ENCODE results near the gene BCL11A. TPM values are rescaled to one million over a fixed set of nuclear protein-coding genes. Genes with fewer than 3 reads are reported as not detected.

The BCL11A gene
- polyA plus RNA-seq, 4 donors, result 11.7 to 15.6 (median 13.8) TPM

GRCh38 chr2:60512062-60512622 is 41.3 kb downstream of the BCL11A start:
- no peak for DNase-seq (ENCODE audit: low read depth in 4 of 4, low spot score in 2 of 4)

DNA sequence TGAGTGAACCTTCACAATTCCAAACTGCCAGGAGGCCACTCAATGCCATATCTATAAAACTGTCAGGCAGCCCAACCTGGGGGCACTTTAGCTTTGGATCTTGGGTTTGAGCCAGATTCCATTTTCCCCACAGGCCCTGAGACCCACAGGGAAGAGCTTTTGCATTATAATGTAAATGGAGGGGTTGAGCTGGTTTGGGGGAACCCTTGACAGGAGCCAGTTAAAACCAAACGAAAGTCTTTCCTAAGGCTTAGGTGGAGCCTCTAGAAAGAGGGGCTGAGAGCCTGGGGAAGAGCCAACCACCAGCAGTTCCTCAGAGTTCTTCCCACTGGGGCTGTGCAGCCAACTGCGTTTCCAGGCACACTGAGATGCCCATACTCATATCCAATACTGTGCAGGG is 42.7 kb downstream of the BCL11A start:
- no peak for DNase-seq (ENCODE audit: low read depth in 4 of 4, low spot score in 2 of 4)

DNA sequence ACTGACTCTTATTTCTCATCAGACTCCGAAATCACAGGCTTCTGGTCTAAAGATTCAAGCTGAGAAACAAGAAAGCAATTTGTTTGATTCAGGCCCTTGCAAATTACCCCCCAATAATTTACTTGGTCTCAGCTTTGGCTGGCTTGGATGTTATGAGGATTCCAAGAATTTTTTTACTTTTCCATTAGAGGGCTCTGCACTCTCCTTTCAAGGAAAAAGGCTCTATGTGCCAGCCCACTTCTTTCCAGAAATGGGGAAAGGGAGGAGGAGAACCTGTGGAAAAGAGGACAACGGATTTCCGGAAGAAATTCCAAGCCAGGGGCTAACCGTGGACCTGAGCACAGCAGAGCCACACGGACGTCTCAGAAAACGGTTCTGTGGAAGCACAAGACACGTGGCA is 44.4 kb downstream of the BCL11A start:
- no peak for DNase-seq (ENCODE audit: low read depth in 4 of 4, low spot score in 2 of 4)

DNA sequence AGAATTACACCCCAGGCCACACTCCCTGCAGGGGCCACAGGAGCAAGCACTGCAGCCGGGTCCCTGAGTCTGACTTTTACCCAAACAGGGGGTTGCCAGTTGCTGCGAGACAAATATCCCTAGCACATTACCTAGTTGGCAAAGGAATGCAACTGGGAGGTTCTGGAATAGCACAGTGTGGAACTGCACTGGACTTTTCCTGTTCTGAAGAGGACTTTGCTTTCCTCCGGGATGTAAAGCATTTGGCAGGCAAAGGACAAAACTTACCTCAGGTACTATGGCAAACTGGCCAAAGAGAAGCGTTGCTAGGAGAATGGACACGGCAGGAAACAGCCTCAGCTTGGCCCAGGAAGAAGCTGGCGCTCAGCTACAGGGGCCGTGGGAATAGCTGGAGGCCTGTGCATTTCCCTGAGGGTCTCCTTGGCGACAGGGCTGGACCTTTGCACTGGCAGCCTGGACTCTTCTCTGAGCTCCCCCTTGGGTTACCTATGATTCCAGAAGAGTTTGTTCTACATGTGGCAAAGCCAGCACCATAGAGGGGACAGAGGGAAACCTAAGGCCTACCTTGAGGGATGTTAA is 45.0 kb downstream of the BCL11A start:
- no peak for DNase-seq (ENCODE audit: low read depth in 4 of 4, low spot score in 2 of 4)

GRCh38 chr2:60507211-60507965 is 46.1 kb downstream of the BCL11A start:
- DNase-seq (ENCODE audit: low read depth in 4 of 4, low spot score in 2 of 4), result no peak

GRCh38 chr2:60505880-60506260 is 47.6 kb downstream of the BCL11A start:
- DNase-seq (ENCODE audit: low read depth in 4 of 4, low spot score in 2 of 4), result no peak

GRCh38 chr2:60505240-60505879 is 48.1 kb downstream of the BCL11A start:
- DNase-seq (ENCODE audit: low read depth in 4 of 4, low spot score in 2 of 4), result no peak

DNA sequence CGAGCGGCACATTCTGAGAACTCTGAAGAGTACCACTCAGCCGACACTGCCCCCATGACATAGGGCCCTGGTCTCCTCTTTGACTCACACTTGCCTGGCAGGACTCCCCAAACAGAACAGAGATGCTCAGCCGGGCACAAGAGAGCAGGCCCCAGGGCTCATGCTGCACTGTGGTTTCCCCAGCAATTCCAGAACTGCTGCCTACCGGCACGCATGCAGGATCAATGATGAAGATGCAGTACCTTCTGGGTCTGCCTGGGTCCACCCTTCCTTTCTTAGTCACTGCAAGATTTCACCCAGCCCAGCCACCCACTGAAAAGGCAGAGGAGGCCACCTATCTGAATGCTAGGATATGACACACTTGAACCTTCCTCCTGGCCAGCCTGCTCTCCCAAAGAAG is 49.4 kb downstream of the BCL11A start:
- DNase-seq (ENCODE audit: low read depth in 4 of 4, low spot score in 2 of 4), result no peak

- no peak for DNase-seq (ENCODE audit: low read depth in 4 of 4, low spot score in 2 of 4)
Observed at GRCh38 chr2:60502144-60502543, 51.3 kb downstream of the BCL11A start.

DNA sequence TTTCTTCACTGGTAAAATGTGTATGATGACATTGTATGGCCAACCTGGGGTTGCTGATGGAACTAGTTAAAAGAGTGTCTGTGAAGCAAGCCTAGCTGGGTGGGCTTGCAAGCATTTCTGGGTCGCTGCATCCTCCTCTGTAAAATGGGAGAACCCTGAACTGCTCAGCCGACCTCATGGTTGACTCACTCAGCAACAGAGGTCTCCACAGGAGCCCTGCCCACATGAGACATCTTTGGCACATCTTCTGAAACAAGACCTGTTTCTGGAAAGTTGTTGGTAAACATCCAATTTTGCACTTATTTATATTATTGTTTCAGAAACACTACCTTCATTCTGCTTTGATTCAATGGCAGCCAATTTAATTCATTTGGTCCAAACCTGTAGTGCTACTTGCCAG is 52.6 kb downstream of the BCL11A start:
- DNase-seq (ENCODE audit: low read depth in 4 of 4, low spot score in 2 of 4), result no peak

DNA sequence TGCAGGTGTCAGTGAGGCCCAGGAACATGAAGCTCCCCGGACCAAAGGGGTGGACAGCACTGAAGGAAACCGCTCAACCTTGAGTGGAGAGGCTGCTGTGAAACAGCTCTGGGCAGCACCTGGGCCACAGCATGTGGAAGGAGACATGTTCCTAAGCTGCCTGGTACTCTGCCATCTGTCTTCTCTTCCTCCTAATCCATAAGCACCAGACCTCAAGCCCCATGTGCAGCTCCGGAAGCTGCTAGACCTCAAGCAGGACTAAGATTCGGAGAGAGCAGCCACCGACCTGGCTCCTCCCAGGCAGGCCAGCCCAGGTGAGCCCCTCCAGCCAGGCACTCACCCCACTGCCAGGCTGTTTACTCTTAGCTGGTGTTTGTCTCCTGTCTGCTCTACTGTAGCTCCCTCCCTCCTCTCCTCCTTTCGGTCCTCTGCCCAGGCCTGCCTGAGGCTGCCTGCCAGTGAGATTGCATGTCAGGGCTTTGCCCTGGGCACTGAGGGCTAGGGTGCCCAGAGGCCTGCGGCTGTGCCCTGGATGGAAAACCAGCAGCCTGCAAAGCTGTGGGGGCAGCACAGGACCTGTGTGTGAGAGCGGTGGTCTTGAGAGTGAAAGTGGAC is 53.7 kb downstream of the BCL11A start:
- no peak for DNase-seq (ENCODE audit: low read depth in 4 of 4, low spot score in 2 of 4)

GRCh38 chr2:60498816-60499429 is 54.5 kb downstream of the BCL11A start:
- no peak for DNase-seq (ENCODE audit: low read depth in 4 of 4, low spot score in 2 of 4)

GRCh38 chr2:60498127-60498815 is 55.2 kb downstream of the BCL11A start:
- DNase-seq (ENCODE audit: low read depth in 4 of 4, low spot score in 2 of 4), result no peak

DNA sequence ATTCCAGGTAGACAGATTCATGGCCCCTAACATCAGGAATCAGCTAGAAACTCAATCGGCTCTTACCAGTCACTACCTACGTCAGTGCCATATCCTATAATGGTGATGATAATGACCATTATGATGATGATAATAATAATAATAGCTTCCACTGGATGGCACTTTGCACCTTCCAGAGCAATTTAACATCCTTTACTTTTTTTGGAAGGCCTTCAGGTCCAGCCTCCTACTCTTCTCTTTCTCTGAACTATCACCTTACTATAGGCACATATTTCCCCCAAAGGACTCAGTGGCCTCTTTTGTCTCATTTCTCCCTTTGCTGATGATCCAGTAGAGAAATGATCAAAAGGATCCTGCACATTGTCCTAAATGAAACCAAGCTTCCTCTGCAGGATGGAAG is 56.0 kb downstream of the BCL11A start:
- no peak for DNase-seq (ENCODE audit: low read depth in 4 of 4, low spot score in 2 of 4)

DNA sequence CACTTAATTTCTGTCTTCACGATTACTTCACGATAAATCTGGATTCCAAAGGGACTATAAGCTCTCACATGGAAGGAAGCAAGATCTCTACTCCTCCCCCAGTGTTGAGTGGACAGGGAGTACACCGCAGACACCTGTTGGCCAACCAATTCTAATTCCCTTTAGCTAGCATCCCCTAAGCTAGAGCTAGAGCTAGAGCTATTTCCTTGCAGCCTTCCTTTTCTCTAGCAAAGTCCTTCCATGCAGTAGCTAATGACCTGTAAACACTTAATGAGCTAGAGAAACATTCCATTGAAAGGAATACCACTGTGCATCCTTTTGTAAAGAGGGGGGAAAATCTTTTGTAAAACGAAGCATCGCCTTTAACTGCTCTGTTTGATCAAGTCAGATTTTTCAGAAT is 56.5 kb downstream of the BCL11A start:
- no peak for DNase-seq (ENCODE audit: low read depth in 4 of 4, low spot score in 2 of 4)

GRCh38 chr2:60496475-60496874 is 57.0 kb downstream of the BCL11A start:
- no peak for DNase-seq (ENCODE audit: low read depth in 4 of 4, low spot score in 2 of 4)

DNA sequence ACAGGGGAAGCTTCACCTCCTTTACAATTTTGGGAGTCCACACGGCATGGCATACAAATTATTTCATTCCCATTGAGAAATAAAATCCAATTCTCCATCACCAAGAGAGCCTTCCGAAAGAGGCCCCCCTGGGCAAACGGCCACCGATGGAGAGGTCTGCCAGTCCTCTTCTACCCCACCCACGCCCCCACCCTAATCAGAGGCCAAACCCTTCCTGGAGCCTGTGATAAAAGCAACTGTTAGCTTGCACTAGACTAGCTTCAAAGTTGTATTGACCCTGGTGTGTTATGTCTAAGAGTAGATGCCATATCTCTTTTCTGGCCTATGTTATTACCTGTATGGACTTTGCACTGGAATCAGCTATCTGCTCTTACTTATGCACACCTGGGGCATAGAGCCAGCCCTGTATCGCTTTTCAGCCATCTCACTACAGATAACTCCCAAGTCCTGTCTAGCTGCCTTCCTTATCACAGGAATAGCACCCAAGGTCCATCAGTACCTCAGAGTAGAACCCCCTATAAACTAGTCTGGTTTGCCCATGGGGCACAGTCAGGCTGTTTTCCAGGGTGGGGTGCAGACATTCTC is 58.3 kb downstream of the BCL11A start:
- DNase-seq (ENCODE audit: low read depth in 4 of 4, low spot score in 2 of 4), result no peak

GRCh38 chr2:60493804-60494387 is 59.6 kb downstream of the BCL11A start:
- no peak for DNase-seq (ENCODE audit: low read depth in 4 of 4, low spot score in 2 of 4)

DNA sequence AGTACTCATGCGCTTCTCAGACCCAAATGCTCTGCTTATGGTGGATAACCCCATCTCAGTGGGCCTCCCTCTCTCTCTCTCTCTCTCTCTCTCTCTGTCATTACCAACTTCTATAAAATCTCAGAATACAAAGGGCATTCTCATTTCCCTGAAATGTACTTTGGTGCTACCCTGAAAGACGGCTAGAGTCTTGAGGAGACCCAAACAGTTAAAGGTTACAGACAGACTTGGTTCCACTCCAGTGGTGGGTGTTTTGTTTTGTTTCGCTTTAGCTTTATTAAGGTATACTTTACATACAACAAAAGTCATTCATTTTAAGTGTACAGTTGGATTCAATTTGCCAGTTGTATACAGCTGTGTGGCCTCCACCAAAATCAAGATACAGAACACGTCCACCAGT is 60.9 kb downstream of the BCL11A start:
- DNase-seq (ENCODE audit: low read depth in 4 of 4, low spot score in 2 of 4), result no peak

- no peak for DNase-seq (ENCODE audit: low read depth in 4 of 4, low spot score in 2 of 4)
Observed at GRCh38 chr2:60490848-60491247, 62.6 kb downstream of the BCL11A start.
